Measurements from ENCODE around the gene SYT11.
"Not testable (repeated sequence)": the region's sequence is repeated elsewhere in the genome, so short reads cannot be mapped to it uniquely, and the experiment has no call there.

SYT11 gene

GRCh38 chr1:155900161-155900560 lies 40.8 kb downstream of the SYT11 start:
- DNase-seq: no peak

GRCh38 chr1:155904261-155904660 lies 44.9 kb downstream of the SYT11 start:
- no peak for DNase-seq

GRCh38 chr1:155909894-155910293 lies 50.5 kb downstream of the SYT11 start:
- DNase-seq: no peak

GRCh38 chr1:155910621-155911121 lies 51.3 kb downstream of the SYT11 start:
- DNase-seq: no peak

GRCh38 chr1:155911156-155912055 lies 52.0 kb downstream of the SYT11 start, which contains the start of gene RIT1:
TSS of gene RIT1 (minus strand) at chr1:155911349. CDS start at chr1:155910761, 588 bp downstream.
- peak; percentile 83 for DNase-seq

- no peak for DNase-seq
These were observed 52.7 kb downstream of the SYT11 start for GRCh38 chr1:155912056-155912536.

GRCh38 chr1:155913969-155914757 lies 54.8 kb downstream of the SYT11 start:
- no peak for DNase-seq

GRCh38 chr1:155918660-155919059 lies 59.3 kb downstream of the SYT11 start:
- DNase-seq: no peak

- no peak for DNase-seq
These were observed 60.4 kb downstream of the SYT11 start for GRCh38 chr1:155919801-155920200.

GRCh38 chr1:155920717-155921116 lies 61.4 kb downstream of the SYT11 start:
- no peak for DNase-seq

- no peak for DNase-seq
These were observed 66.1 kb downstream of the SYT11 start for GRCh38 chr1:155925506-155925905.

GRCh38 chr1:155929057-155929456 lies 69.7 kb downstream of the SYT11 start:
- no peak for DNase-seq

- not testable (repeated sequence) for DNase-seq
These were observed 71.4 kb downstream of the SYT11 start for GRCh38 chr1:155930725-155931124.

- no peak for DNase-seq
These were observed 72.1 kb downstream of the SYT11 start for GRCh38 chr1:155931332-155932038.

- DNase-seq: no peak
These were observed 72.7 kb downstream of the SYT11 start for GRCh38 chr1:155932081-155932480.

- no peak for DNase-seq
These were observed 73.1 kb downstream of the SYT11 start for GRCh38 chr1:155932487-155932886.

- DNase-seq: no peak
These were observed 74.3 kb downstream of the SYT11 start for GRCh38 chr1:155933591-155934096.

GRCh38 chr1:155934097-155934935 lies 74.9 kb downstream of the SYT11 start, which contains the start of gene KHDC4:
TSS of gene KHDC4 (minus strand) at chr1:155934413. CDS start at chr1:155934373, 40 bp downstream.
- DNase-seq: peak; percentile 87
